ENCODE data around the gene DLST.

The DLST gene

GRCh38 chr14:74940956-74941565, 59.3 kb downstream of the DLST start:
- no peak for DNase-seq (ENCODE audit: low read depth)

- DNase-seq (ENCODE audit: low read depth) = peak; percentile 8
These were observed 60.0 kb downstream of the DLST start for GRCh38 chr14:74941676-74942097.

- no peak for DNase-seq (ENCODE audit: low read depth)
These were observed 60.5 kb downstream of the DLST start for GRCh38 chr14:74942181-74942580.

GRCh38 chr14:74942608-74943007, 60.9 kb downstream of the DLST start:
- no peak for DNase-seq (ENCODE audit: low read depth)

- no peak for DNase-seq (ENCODE audit: low read depth)
These were observed 63.6 kb downstream of the DLST start for GRCh38 chr14:74945261-74945851.

GRCh38 chr14:74945852-74946658, 64.3 kb downstream of the DLST start:
- DNase-seq (ENCODE audit: low read depth) = peak; percentile 31

- no peak for DNase-seq (ENCODE audit: low read depth)
These were observed 65.1 kb downstream of the DLST start for GRCh38 chr14:74946659-74947281.

GRCh38 chr14:74947353-74948227, 65.9 kb downstream of the DLST start:
- DNase-seq (ENCODE audit: low read depth) = no peak

- no peak for DNase-seq (ENCODE audit: low read depth)
These were observed 66.8 kb downstream of the DLST start for GRCh38 chr14:74948228-74949175.

GRCh38 chr14:74949191-74949601, 67.5 kb downstream of the DLST start:
- no peak for DNase-seq (ENCODE audit: low read depth)

GRCh38 chr14:74949859-74950573, 68.3 kb downstream of the DLST start:
- no peak for DNase-seq (ENCODE audit: low read depth)

GRCh38 chr14:74950795-74951442, 69.2 kb downstream of the DLST start:
- DNase-seq (ENCODE audit: low read depth) = no peak

GRCh38 chr14:74951443-74952179, 69.9 kb downstream of the DLST start:
- DNase-seq (ENCODE audit: low read depth) = no peak

- DNase-seq (ENCODE audit: low read depth) = no peak
These were observed 70.5 kb downstream of the DLST start for GRCh38 chr14:74952180-74952665.

- no peak for DNase-seq (ENCODE audit: low read depth)
These were observed 71.2 kb downstream of the DLST start for GRCh38 chr14:74952697-74953484.

All from T-helper 22 cell (primary cell).